ENCODE results near the gene FUBP1. TPM values are rescaled to one million over a fixed set of nuclear protein-coding genes. Genes with fewer than 3 reads are reported as not detected.

FUBP1 gene
- polyA plus RNA-seq, 3 donors = 16.5 to 47.3 (median 16.5) TPM

DNA sequence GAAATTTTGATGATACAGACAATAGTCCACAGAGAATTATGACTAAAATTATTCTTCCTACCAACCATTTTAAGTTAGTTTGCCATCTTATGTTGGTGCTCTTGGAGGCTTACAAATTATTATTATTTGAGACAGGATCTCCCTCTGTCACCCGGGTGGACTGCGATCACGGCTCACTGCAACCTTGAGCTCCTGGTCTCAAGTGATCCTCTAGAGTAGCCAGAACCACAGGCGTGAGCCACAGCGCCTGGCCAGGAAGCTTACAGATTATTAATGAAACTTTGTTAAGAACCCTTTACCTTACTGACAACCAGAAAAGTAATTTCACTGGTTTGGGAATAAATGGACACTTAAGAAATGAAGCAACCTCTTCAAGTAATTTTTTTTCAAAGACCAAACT lies 17.9 kb upstream of the FUBP1 start:
- Mint-ChIP-seq H3K9me3 (no peaks in the 10 kb centered on the region), H3K4me3 (no peak overlapping the region), H3K27ac (no peak overlapping the region), H3K27me3 (ENCODE audit: low read depth in 3 of 3) (no peaks in the 10 kb centered on the region), H3K36me3 (peaks cover 4 to 19% of the 10 kb centered on the region in 2 donors), H3K4me1 (peaks cover 2% of the 10 kb centered on the region)
- Histone ChIP-seq H3K27me3 (ENCODE audit: control insufficient read depth in 2 of 2, insufficient read depth in 2 of 2, low read length in 2 of 2) (no peaks in the 10 kb centered on the region), H3K36me3 (replicated peaks in 1 of 2; ENCODE audit: control insufficient read depth in 1 of 2, insufficient read depth in 2 of 2, low read length in 2 of 2) (peaks cover 0 to 11% of the 10 kb centered on the region in 2 donors), H3K79me2 (ENCODE audit: insufficient read depth, low read length) (no peaks in the 10 kb centered on the region), H3K9ac (ENCODE audit: insufficient read depth, low read length, poor library complexity, severe bottlenecking) (no peak overlapping the region), H3K27ac (ENCODE audit: low read depth in 1 of 2, low read length in 2 of 2) (no peak overlapping the region), H3K4me3 (replicated peaks in 1 of 3; ENCODE audit: low read depth in 2 of 3, low read length in 3 of 3) (no peak overlapping the region), H3K4me1 (ENCODE audit: control insufficient read depth in 1 of 2, insufficient read depth in 2 of 2, low read length in 2 of 2) (no peaks in the 10 kb centered on the region), H2AFZ (ENCODE audit: insufficient read depth, low read depth, low read length, poor library complexity, severe bottlenecking) (no peak overlapping the region), H3K4me2 (replicated peaks; ENCODE audit: extremely low read depth, low read length, poor library complexity, severe bottlenecking) (no peak overlapping the region), H3K9me3 (replicated peaks in 1 of 2; ENCODE audit: control insufficient read depth in 1 of 2, insufficient read depth in 1 of 2, low read length in 2 of 2) (no peaks in the 10 kb centered on the region), H4K20me1 (ENCODE audit: insufficient read depth, low read length) (no peaks in the 10 kb centered on the region)
- TF ChIP-seq, protein P1, sequence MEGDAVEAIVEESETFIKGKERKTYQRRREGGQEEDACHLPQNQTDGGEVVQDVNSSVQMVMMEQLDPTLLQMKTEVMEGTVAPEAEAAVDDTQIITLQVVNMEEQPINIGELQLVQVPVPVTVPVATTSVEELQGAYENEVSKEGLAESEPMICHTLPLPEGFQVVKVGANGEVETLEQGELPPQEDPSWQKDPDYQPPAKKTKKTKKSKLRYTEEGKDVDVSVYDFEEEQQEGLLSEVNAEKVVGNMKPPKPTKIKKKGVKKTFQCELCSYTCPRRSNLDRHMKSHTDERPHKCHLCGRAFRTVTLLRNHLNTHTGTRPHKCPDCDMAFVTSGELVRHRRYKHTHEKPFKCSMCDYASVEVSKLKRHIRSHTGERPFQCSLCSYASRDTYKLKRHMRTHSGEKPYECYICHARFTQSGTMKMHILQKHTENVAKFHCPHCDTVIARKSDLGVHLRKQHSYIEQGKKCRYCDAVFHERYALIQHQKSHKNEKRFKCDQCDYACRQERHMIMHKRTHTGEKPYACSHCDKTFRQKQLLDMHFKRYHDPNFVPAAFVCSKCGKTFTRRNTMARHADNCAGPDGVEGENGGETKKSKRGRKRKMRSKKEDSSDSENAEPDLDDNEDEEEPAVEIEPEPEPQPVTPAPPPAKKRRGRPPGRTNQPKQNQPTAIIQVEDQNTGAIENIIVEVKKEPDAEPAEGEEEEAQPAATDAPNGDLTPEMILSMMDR (IDR thresholded peaks at IDR 0.05) = no peak
- 100% methylated on average over 3 of the region's 5 CpGs for WGBS (ENCODE audit: insufficient coverage)
- intact Hi-C loops (cut with micrococcal nuclease) = no loop called here
- no peak for DNase-seq

DNA sequence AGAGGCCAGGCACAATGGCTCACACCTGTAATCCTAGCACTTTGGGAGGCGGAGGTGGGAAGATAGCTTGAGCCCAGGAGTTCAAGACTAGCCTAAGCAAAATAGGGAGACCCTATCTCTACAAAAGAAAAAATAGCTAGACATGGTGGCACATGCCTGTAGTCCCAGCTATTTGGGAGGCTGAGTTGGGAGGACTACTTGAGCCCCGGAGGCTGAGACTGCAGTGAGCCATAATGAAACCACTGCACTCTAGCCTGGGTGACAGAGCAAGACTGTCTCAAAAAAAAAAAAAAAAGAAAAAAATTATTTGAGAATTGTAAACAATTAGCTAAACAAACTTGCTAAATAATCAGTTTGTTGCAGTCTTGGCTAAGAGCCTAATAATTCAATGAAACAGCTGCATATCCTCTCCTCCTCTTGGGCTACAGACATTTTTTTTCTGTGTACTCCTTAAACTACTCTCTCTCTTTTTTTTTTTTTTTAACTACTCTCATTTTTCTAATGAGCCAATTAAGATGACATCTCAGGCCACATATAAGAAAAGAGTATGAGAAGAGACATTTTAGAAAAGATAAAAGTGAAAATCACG lies 15.3 kb upstream of the FUBP1 start:
- Histone ChIP-seq H3K9me3 (replicated peaks in 1 of 2; ENCODE audit: control insufficient read depth in 1 of 2, insufficient read depth in 1 of 2, low read length in 2 of 2) (no peaks in the 10 kb centered on the region), H3K4me2 (replicated peaks; ENCODE audit: extremely low read depth, low read length, poor library complexity, severe bottlenecking) (no peak overlapping the region), H3K4me1 (ENCODE audit: control insufficient read depth in 1 of 2, insufficient read depth in 2 of 2, low read length in 2 of 2) (no peaks in the 10 kb centered on the region), H3K27me3 (ENCODE audit: control insufficient read depth in 2 of 2, insufficient read depth in 2 of 2, low read length in 2 of 2) (no peaks in the 10 kb centered on the region), H3K79me2 (ENCODE audit: insufficient read depth, low read length) (peaks cover 8% of the 10 kb centered on the region), H3K27ac (ENCODE audit: low read depth in 1 of 2, low read length in 2 of 2) (no peak overlapping the region), H3K36me3 (replicated peaks in 1 of 2; ENCODE audit: control insufficient read depth in 1 of 2, insufficient read depth in 2 of 2, low read length in 2 of 2) (peaks cover 0 to 11% of the 10 kb centered on the region in 2 donors), H3K4me3 (replicated peaks in 1 of 3; ENCODE audit: low read depth in 2 of 3, low read length in 3 of 3) (no peak overlapping the region), H3K9ac (ENCODE audit: insufficient read depth, low read length, poor library complexity, severe bottlenecking) (no peak overlapping the region), H4K20me1 (ENCODE audit: insufficient read depth, low read length) (no peaks in the 10 kb centered on the region), H2AFZ (ENCODE audit: insufficient read depth, low read depth, low read length, poor library complexity, severe bottlenecking) (no peak overlapping the region)
- peaks cover 2% of the 10 kb centered on the region for H3K4me1 Mint-ChIP-seq
- no peak overlapping the region for H3K4me3 Mint-ChIP-seq
- peaks cover 7 to 22% of the 10 kb centered on the region in 2 donors for H3K36me3 Mint-ChIP-seq
- TF ChIP-seq, protein P1 (IDR thresholded peaks at IDR 0.05) = no peak
- no peak for DNase-seq
- intact Hi-C loops (cut with micrococcal nuclease) = no loop called here
- H3K9me3 Mint-ChIP-seq = no peaks in the 10 kb centered on the region
- H3K27me3 Mint-ChIP-seq (ENCODE audit: low read depth in 3 of 3) = no peaks in the 10 kb centered on the region
- no peak overlapping the region for H3K27ac Mint-ChIP-seq
- no CpG with 5 or more reads among the region's 3 CpGs for WGBS (ENCODE audit: insufficient coverage)
